Activated T-cell treated with anti-CD3 and anti-CD28 coated beads, Interleukin-2, amount 50 U/mL, for 72 hours (primary cell): ENCODE data around the gene RAB42. TPM values are rescaled to one million over a fixed set of nuclear protein-coding genes. Genes with fewer than 3 reads are reported as not detected.
"Not testable (repeated sequence)": the region's sequence is repeated elsewhere in the genome, so short reads cannot be mapped to it uniquely, and the experiment has no call there.

ENCODE experiments used
- ATAC-seq, 2 donors: fragments of 150-1000 bp; cut with Tn5 transposase; replicated peaks in 1 of 2; 2 replicates each; pipeline ENCODE4 v1.10.0; 2021; ENCODE audit warnings: moderate library complexity in 2 of 2, mild to moderate bottlenecking in 1 of 2
- DNase-seq, 2 donors: peaks; one replicate each; pipeline ENCODE4 v3.0.0; 2021 to 2022; ENCODE audit warnings: mixed read lengths in 1 of 2
- H3K27ac Mint-ChIP-seq: one replicate; pipeline ENCODE4 v1.8.0; 2022; ENCODE audit warnings: mild to moderate bottlenecking, moderate library complexity, mixed read lengths
- H3K27me3 Mint-ChIP-seq: one replicate; pipeline ENCODE4 v1.8.0; 2022; ENCODE audit warnings: low read depth, mixed read lengths
- H3K36me3 Mint-ChIP-seq, 2 donors: one replicate each; pipeline ENCODE4 v1.8.0; 2022; ENCODE audit warnings: mixed read lengths in 2 of 2, mild to moderate bottlenecking in 1 of 2; ENCODE audit not compliant: insufficient read depth in 2 of 2
- H3K4me1 Mint-ChIP-seq: one replicate; pipeline ENCODE4 v1.8.0; 2022; ENCODE audit warnings: low read depth, mixed read lengths
- H3K4me3 Mint-ChIP-seq, 2 donors: one replicate each; pipeline ENCODE4 v1.8.0; 2022; ENCODE audit warnings: mild to moderate bottlenecking in 2 of 2, mixed read lengths in 2 of 2, moderate library complexity in 2 of 2
- H3K9me3 Mint-ChIP-seq, 2 donors: one replicate each; pipeline ENCODE4 v1.8.0; 2022; ENCODE audit warnings: mixed read lengths in 2 of 2
- total RNA-seq, 2 donors: library from RNA; stranded (reverse); gene quantifications; one replicate each; pipeline ENCODE4 v1.2.3, GENCODE V29; 2022

Gene RAB42
- total RNA-seq, 2 donors from 2014 or later, result 0.17 TPM; not detected in 1

DNA sequence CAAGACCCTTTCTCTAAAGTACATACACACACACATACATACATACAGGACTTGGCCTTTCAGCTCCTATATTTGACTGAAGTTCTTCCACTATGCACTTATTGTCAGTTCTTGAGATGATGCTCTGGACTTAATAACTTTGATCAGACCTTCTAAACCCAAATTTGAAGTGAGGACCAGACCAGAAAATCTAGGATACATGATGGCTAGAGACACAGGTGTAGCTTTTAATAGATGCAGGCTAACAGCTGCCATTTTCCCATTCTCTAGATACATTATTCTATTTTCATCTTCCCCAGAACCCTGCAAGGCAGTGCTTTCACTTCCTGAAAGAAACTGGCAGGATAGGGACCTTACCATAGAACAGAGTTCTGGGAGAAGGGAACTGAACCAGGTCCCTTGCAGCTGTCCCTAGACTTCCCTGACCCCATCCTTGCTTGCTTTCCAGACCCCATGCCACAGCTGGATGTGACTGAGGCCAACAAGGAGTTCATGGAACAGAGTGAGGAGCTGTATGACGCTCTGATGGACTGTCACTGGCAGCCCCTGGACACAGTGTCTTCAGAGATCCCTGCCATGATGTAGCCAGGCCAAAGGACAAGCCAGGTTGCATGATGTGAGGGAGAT is 14.9 kb upstream of the RAB42 start:
- DNase-seq (no peak), ATAC-seq (no peak)
- no peaks in the 10 kb centered on the region for H3K27me3 Mint-ChIP-seq
- H3K36me3 Mint-ChIP-seq, result peaks cover 24 to 35% of the 10 kb centered on the region in 2 donors
- no peak overlapping the region for H3K4me3 Mint-ChIP-seq
- no peaks in the 10 kb centered on the region for H3K9me3 Mint-ChIP-seq
- H3K27ac Mint-ChIP-seq, result peak overlapping the region; percentile 93
- H3K4me1 Mint-ChIP-seq, result peaks cover 35% of the 10 kb centered on the region

DNA sequence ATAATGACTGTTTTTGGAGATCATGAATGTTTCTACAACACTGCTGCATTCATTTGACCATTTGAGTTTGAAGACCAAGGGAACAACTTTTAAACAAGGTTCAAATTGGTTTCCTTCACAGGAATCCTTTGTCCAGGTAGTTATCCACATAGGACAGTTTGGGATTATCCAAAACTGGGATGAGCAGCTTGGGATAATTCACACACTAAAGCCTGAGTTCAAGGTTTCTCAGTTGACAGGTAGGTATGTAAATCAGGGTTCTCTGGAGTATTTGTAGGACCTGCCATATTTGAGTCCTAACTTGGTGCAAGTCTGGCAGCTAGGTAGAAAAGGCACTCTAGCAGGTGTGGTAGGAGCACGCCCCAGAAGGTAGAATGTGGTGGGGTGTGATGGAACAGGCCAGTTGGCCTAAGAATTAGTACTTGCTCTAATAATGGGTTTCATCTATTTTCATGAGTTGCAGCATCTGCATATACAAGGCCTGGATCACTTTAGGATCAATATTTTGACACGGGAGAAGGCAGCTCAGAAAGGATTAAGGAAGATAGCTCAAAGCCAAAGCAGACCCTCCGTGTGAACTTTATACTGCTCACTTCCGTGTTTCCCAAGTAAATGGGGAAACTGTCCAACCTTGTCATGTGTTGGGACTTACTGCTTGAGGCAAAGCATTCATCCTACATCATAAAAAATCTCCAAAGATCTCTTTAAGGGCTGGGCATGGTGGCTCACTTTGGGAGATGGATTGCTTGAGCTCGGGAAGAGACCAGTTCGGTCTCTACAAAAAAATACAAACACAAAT is 14.1 kb upstream of the RAB42 start:
- DNase-seq (peak in 1 of 2 donors; percentile 26), ATAC-seq (no peak)
- peaks cover 41% of the 10 kb centered on the region for H3K4me1 Mint-ChIP-seq
- H3K4me3 Mint-ChIP-seq, result peak overlapping the region; percentile 9 to 27
- H3K9me3 Mint-ChIP-seq, result no peaks in the 10 kb centered on the region
- H3K27ac Mint-ChIP-seq, result peak overlapping the region; percentile 93
- peaks cover 24 to 35% of the 10 kb centered on the region in 2 donors for H3K36me3 Mint-ChIP-seq
- H3K27me3 Mint-ChIP-seq, result no peaks in the 10 kb centered on the region

DNA sequence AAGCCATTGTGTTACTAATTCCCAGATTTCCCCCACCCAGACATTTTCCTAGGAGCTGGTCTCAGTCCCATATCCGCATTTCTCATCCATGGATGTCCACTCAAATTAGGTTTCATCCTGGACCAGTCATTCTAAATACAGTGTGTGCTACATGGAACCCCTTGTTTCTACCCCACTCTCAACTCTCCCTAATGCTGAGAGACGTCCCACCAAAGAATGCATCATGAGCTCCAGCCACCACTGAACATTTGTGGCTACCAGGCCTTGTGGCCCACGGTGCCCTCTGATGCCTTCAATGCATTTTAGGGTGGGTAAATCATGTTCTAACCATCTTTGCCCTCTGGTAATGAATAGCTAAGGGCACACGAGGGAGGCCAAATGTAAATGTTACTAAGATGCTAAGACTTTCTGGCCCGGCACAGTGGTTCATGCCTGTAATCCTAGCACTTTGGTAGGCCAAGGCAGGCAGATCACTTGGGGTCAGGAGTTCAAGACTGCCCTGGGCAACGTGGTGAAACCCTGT is 13.3 kb upstream of the RAB42 start:
- Mint-ChIP-seq H3K4me3 (peak overlapping the region; percentile 15 to 96), H3K4me1 (peaks cover 44% of the 10 kb centered on the region), H3K36me3 (peaks cover 24 to 35% of the 10 kb centered on the region in 2 donors), H3K27me3 (no peaks in the 10 kb centered on the region), H3K27ac (peak overlapping the region; percentile 93), H3K9me3 (no peaks in the 10 kb centered on the region)
- DNase-seq (no peak), ATAC-seq (no peak)

DNA sequence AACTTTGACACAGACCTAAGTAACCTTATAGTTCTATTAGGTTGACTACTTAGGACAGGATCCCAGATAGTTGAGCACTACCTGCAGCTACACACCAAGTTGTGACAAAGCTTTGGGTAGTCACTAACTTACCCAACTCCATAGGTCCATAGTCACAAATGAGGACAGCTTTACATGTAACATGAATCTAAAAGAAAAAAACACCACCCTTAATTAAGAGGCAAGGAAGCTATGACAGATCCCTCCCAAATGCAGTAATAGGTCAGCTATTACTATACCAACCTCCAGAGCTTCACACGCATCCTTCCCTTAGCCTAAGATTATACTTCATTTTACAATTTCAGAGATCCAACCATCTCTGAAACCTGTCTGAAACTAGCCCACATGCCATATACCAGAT is 12.7 kb upstream of the RAB42 start:
- ATAC-seq (no peak), DNase-seq (no peak)
- H3K4me1 Mint-ChIP-seq, result peaks cover 44% of the 10 kb centered on the region
- peaks cover 24 to 35% of the 10 kb centered on the region in 2 donors for H3K36me3 Mint-ChIP-seq
- no peaks in the 10 kb centered on the region for H3K27me3 Mint-ChIP-seq
- peak overlapping the region; percentile 96 to 99 for H3K4me3 Mint-ChIP-seq
- H3K27ac Mint-ChIP-seq, result peak overlapping the region; percentile 93
- H3K9me3 Mint-ChIP-seq, result no peaks in the 10 kb centered on the region

DNA sequence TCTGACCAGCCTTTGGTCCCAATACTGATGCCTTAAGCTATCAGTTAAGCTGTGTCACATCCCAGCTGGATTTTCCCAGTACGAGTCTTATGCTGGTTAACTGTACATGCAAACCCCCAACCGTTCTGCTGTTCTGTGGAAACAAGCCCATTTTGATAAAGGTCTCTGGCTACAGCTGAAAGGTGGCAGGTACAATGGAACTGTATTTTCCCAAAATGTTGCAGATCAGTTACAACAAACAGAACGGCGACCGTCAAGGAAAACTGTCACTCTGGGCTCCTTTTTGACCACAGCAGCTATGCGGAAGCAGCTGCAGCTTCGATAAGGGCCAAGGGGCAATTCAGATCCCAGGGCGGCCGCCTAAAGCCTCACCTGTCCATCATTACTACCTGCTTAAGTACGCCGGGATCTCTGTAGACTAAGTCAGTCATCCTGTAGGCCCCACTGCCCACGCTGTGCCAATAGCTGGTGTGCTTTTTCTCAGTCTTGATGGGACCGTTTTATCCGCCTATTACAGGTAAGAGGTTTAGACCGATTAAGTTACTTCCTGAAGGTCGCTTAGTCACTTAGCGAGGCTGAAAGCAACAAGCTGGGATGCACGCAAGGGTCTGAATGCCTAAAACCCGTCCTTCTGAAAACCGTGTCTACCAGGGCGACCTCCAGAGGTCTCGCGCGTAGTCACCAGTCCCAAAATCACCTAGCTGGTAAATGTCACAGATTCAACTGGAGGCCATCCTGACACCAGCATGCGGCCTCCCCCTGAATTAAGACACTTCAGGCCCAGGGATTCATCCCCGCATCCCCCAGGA is 11.1 kb upstream of the RAB42 start:
- DNase-seq (peak in 1 of 2 donors; percentile 69), ATAC-seq (peak; percentile 35 to 48)
- Mint-ChIP-seq H3K4me1 (peaks cover 44% of the 10 kb centered on the region), H3K27ac (peak overlapping the region; percentile 93), H3K4me3 (peak overlapping the region; percentile 96 to 99), H3K27me3 (no peaks in the 10 kb centered on the region), H3K36me3 (peaks cover 24 to 35% of the 10 kb centered on the region in 2 donors), H3K9me3 (no peaks in the 10 kb centered on the region)

DNA sequence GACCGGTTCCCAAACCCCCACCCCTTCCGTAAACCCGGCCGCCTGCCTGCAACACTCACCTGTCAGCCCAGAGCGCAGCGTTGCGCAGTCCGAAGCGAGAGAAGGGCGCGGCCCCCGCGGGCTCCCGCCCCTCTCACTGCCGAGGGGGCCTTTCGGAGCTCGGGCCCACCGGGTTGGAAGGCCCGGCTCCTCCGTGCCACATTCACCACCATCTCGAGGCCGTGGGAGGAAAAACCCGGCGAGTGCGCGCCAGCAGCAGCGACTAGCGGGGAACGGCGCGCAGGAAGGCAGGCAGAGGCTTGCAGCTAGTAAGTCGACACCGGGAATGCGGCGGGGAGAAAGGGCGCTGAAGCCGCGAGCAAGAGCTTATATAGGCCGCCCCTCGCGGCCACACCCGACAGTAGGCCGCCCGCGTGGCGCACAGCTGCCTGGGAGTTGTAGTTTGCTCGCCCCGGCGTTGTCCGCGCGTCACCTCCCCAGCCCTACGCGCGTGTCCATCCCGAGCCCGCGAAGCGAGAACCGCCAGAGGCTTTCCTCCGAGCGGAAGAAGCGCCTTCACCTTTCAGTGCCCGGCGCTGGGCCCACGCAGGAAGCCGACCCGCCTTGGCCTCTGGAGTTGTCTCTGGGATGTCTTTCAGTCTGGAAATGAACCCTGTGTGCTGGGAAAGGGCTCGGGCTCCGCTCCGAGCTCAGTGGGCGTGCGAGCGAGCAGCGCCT is 10.4 kb upstream of the RAB42 start:
- H3K4me3 Mint-ChIP-seq, result peak overlapping the region; percentile 96 to 99
- peaks cover 44% of the 10 kb centered on the region for H3K4me1 Mint-ChIP-seq
- ATAC-seq, result peak; percentile 86
- H3K27ac Mint-ChIP-seq, result peak overlapping the region; percentile 93
- DNase-seq, result peak; percentile 95 to 97
- H3K27me3 Mint-ChIP-seq, result no peaks in the 10 kb centered on the region
- no peaks in the 10 kb centered on the region for H3K9me3 Mint-ChIP-seq
- H3K36me3 Mint-ChIP-seq, result peaks cover 24 to 35% of the 10 kb centered on the region in 2 donors

DNA sequence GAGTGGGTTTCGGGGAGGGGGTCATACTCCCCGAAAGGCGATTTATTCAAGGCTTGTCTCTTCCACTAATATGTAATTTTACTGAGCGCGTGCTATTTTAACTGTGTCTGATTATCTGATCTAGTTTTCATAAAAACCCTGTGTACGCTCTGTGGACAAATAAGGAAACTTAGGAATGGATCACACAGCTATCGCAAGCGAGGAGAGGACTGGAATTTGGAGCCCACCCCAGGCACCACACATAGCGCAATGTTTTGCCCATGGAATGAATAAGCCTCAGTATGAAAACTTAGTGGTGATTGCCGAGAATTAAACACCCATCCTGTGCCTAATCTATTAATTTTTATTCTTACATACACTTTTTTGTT is 9.8 kb upstream of the RAB42 start:
- Mint-ChIP-seq H3K27ac (peak overlapping the region; percentile 93), H3K4me3 (peak overlapping the region; percentile 96 to 99), H3K36me3 (peaks cover 24 to 35% of the 10 kb centered on the region in 2 donors), H3K27me3 (no peaks in the 10 kb centered on the region), H3K9me3 (no peaks in the 10 kb centered on the region), H3K4me1 (peaks cover 44% of the 10 kb centered on the region)
- DNase-seq (no peak), ATAC-seq (no peak)

DNA sequence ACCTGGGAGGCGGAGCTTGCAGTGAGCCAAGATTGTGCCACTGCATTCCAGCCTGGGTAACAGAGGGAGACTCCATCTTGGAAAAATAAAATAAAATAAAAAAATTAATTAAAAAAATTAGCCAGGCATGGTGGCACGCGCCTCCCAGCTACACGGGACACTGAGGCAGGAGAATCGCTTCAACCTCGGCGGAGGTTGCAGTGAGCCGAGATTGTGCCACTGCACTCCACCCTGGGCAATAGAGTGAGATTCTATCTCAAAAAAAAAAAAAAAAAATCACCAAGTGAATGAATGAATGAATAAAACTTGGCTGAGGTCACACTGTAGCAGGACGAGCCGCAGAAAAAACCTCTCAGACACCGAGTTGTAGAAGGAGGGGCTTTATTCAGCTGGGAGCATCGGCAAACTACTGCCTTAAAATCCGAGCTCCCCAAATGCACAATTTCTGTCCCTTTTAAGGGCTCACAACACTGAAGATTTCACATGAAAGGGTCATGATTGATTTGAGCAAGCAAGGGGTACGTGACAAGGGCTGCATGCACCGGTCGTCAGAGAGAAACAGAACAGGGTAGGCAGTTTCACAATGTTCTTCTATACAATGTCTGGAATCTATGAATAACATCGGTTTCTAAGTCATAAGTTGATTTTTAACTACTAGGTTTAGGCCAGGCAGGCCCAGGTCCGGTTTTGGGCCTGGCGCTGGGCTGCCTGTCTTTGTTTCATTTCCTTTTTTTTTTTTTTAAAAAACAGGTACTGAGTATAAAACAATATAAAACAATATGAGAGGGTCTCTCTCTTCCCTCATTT is 5.3 kb upstream of the RAB42 start:
- H3K4me3 Mint-ChIP-seq, DNase-seq, H3K27ac Mint-ChIP-seq, H3K27me3 Mint-ChIP-seq, H3K9me3 Mint-ChIP-seq, ATAC-seq, H3K36me3 Mint-ChIP-seq: not testable (repeated sequence)
- H3K4me1 Mint-ChIP-seq, result peaks cover 11% of the 10 kb centered on the region

DNA sequence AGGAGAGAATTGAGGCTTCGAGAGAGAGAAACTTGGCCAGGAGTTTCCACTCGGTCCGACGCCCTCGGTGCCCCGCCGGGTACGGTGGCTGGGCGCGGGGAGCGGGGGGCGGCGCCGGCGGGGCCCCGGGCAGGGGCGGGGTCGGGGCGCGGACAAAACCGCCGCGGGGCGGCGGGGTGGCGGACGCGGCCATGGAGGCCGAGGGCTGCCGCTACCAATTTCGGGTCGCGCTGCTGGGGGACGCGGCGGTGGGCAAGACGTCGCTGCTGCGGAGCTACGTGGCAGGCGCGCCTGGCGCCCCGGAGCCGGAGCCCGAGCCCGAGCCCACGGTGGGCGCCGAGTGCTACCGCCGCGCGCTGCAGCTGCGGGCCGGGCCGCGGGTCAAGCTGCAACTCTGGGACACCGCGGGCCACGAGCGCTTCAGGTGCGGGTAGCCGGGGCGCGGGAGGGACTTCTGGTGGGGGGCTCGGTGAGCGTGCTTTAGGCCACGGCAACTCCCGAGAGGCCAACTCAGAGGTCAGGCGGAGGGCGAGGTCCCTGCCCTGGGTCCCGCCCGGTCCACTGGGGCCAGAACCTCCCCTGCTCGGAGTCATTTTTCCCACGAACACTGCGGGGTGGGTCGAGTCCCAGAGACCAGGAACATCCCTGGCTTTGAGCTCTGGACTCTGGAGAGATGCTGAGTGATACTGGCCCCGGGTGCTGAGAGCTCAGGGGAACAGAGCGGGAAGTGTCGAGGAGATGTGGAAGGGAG is 431 bp downstream of the RAB42 start:
- peak; percentile 33 to 42 for DNase-seq

DNA sequence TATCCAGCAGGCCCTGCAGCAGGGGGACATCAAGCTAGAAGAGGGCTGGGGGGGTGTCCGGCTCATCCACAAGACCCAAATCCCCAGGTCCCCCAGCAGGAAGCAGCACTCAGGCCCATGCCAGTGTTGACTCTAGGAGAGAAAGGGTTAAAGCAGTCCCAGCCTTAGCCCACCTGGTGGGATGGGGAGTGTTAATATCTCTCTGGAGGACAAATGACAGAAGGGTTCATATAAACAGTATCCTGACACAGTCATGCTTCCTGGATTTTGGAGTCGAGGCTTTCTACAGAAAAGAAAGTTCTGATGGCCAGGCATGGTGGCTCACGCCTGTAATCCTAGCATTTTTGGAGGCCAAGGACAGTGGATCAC is 1.9 kb downstream of the RAB42 start:
- not testable (repeated sequence) for H3K36me3 Mint-ChIP-seq, DNase-seq, H3K9me3 Mint-ChIP-seq, H3K27me3 Mint-ChIP-seq, ATAC-seq, H3K27ac Mint-ChIP-seq, H3K4me3 Mint-ChIP-seq
- peaks cover 12% of the 10 kb centered on the region for H3K4me1 Mint-ChIP-seq

More for the DNA sequence above, 431 bp downstream of the RAB42 start:
- H3K36me3 Mint-ChIP-seq, result no peaks in the 10 kb centered on the region
- H3K4me3 Mint-ChIP-seq, result peak overlapping the region; percentile 71 to 84
- H3K27me3 Mint-ChIP-seq, result no peaks in the 10 kb centered on the region
- peak; percentile 81 to 86 for ATAC-seq
- peaks cover 11% of the 10 kb centered on the region for H3K4me1 Mint-ChIP-seq
- H3K9me3 Mint-ChIP-seq, result no peaks in the 10 kb centered on the region
- no peak overlapping the region for H3K27ac Mint-ChIP-seq

DNA sequence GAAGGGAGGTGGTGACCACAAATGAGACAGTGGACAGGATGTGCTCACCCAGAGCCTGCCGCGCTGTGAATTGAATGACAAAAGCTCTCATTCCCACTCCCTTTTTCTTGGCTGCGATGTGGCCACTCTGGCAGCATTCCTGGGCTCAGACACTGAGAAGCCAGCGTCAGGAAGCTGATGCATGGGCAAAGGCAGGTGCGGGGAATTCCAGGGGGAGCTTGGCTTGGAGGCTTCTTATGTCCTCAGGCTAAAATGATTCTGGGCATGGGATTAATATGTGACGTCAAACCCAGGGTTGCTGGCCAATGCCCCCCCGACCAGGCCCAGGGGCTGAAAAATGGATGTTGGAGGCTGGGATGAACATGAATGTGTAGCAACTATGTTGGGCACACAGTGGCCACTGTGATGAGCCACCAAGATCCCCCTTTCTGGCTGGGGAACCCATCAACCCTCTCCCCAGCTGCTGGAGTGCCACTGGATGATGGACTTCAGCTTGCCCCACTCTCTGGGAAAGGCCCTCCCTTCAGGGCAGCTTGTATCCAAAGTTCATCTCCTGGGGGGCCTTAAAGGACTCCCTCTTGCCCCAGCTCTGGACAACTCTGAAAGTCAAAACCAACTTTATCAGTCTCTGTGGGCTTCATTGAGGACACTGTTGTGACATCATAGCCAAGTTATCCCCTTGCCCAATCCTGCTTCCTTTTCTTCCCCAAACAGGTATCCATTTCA is 2.8 kb downstream of the RAB42 start:
- not testable (repeated sequence) for H3K27ac Mint-ChIP-seq, H3K27me3 Mint-ChIP-seq, DNase-seq

More for the DNA sequence above, 2.8 kb downstream of the RAB42 start:
- H3K4me1 Mint-ChIP-seq, result peaks cover 17% of the 10 kb centered on the region
- ATAC-seq, H3K4me3 Mint-ChIP-seq, H3K9me3 Mint-ChIP-seq, H3K36me3 Mint-ChIP-seq: not testable (repeated sequence)
